ENCODE results near the gene PDCD2.

GRCh38 chr6:170525795-170526194, 58.6 kb downstream of the PDCD2 start:
- TF ChIP-seq CTCF (IDR thresholded peaks at IDR 0.05) (no peak), POLR2A (IDR thresholded peaks at IDR 0.05) (no peak)

Data from uterus (tissue), 2 donors.